WTC11 (cell line): ENCODE measurements around the gene WDR12. TPM values are rescaled to one million over a fixed set of nuclear protein-coding genes. Genes with fewer than 3 reads are reported as not detected.

Source experiments
- ATAC-seq: fragments of 200-7000 bp; cut with Tn5 transposase; 2 replicates; pipeline ENCODE4 v1.10.0; 2021; ENCODE audit warnings: mild to moderate bottlenecking, moderate library complexity
- CTCF ChIA-PET: fragments of 300-600 bp; sonication (Branson Sonifier 250); formaldehyde crosslinking; loops from one replicate; lab custom pipeline; 2021; ENCODE audit warnings: antibody characterized with exemption; lab: Charles Lee
- POLR2A ChIA-PET: fragments of 350-600 bp; sonication (Branson Sonifier 250); formaldehyde crosslinking; loops from one replicate; lab custom pipeline; 2021; ENCODE audit warnings: antibody characterized with exemption; lab: Charles Lee
- DNase-seq: peaks from one replicate; pipeline ENCODE4 v3.0.0; 2021; ENCODE audit warnings: low spot score
- H3K27ac Mint-ChIP-seq: 2 replicates; pipeline ENCODE4 v1.8.0; 2021; ENCODE audit warnings: mixed read lengths
- H3K27me3 Mint-ChIP-seq: 2 replicates; pipeline ENCODE4 v1.8.0; 2021; ENCODE audit warnings: low read depth, mild to moderate bottlenecking, moderate library complexity, mixed read lengths
- H3K36me3 Mint-ChIP-seq: 2 replicates; pipeline ENCODE4 v1.8.0; 2021; ENCODE audit warnings: mixed read lengths
- H3K4me1 Mint-ChIP-seq: 2 replicates; pipeline ENCODE4 v1.8.0; 2022; ENCODE audit warnings: mixed read lengths
- H3K4me3 Mint-ChIP-seq: 2 replicates; pipeline ENCODE4 v1.8.0; 2021; ENCODE audit warnings: mild to moderate bottlenecking, moderate library complexity, mixed read lengths
- H3K9me3 Mint-ChIP-seq: 2 replicates; pipeline ENCODE4 v1.8.0; 2021; ENCODE audit warnings: mixed read lengths
- CBFB ChIP-seq: sonication (generic); formaldehyde crosslinking; IDR thresholded peaks from 2 replicates; pipeline ENCODE4 v1.8.1; 2022; ENCODE audit warnings: mild to moderate bottlenecking, low read depth, missing genetic modification reagents
- CREM ChIP-seq: sonication (generic); formaldehyde crosslinking; IDR thresholded peaks from 2 replicates; pipeline ENCODE4 v1.8.1; 2022; ENCODE audit warnings: mild to moderate bottlenecking, missing genetic modification reagents, moderate library complexity
- ESRRA ChIP-seq: sonication (generic); formaldehyde crosslinking; IDR thresholded peaks from 2 replicates; pipeline ENCODE4 v1.8.1; 2022; ENCODE audit warnings: mild to moderate bottlenecking, missing genetic modification reagents, borderline replicate concordance
- FOXP1 ChIP-seq: sonication (generic); formaldehyde crosslinking; IDR thresholded peaks from 2 replicates; pipeline ENCODE4 v1.8.0; 2022; ENCODE audit warnings: missing genetic modification reagents, mild to moderate bottlenecking, moderate library complexity, borderline replicate concordance
- GRHL2 ChIP-seq: fragments of 250-450 bp; sonication (Bioruptor Pico); IDR thresholded peaks from 2 replicates; pipeline ENCODE4 v1.8.0; 2022; ENCODE audit warnings: mild to moderate bottlenecking, moderate library complexity; ENCODE audit not compliant: insufficient replicate concordance, severe bottlenecking
- KAT7 ChIP-seq: sonication (generic); formaldehyde crosslinking; IDR thresholded peaks from 2 replicates; pipeline ENCODE4 v1.8.1; 2023; ENCODE audit warnings: missing genetic modification reagents, mild to moderate bottlenecking, borderline replicate concordance
- OVOL2 ChIP-seq: fragments of 250-450 bp; sonication (Bioruptor Pico); IDR thresholded peaks from 2 replicates; pipeline ENCODE4 v1.9.0; 2021; ENCODE audit warnings: mild to moderate bottlenecking, borderline replicate concordance
- SMAD4 ChIP-seq: sonication (generic); formaldehyde crosslinking; IDR thresholded peaks from 2 replicates; pipeline ENCODE4 v1.8.0; 2022; ENCODE audit warnings: mild to moderate bottlenecking, missing genetic modification reagents
- TP53 ChIP-seq: sonication (generic); formaldehyde crosslinking; IDR thresholded peaks from 2 replicates; pipeline ENCODE4 v1.8.1; 2023; ENCODE audit warnings: mild to moderate bottlenecking, missing genetic modification reagents
- ZNF121 ChIP-seq: sonication (generic); formaldehyde crosslinking; IDR thresholded peaks from 2 replicates; pipeline ENCODE4 v1.8.0; 2023; ENCODE audit warnings: missing genetic modification reagents
- total RNA-seq: library from RNA; stranded (reverse); gene quantifications from 3 replicates; pipeline ENCODE4 v1.2.3, GENCODE V29; 2021
- TF ChIP-seq, protein P1 (sequence below): fragments of 250-450 bp; sonication (Bioruptor Pico); conservative IDR thresholded peaks from 2 replicates; pipeline ENCODE4 v1.9.0; 2021; ENCODE audit warnings: mild to moderate bottlenecking
- TF ChIP-seq, protein P2 (sequence below): sonication (generic); formaldehyde crosslinking; conservative IDR thresholded peaks from 2 replicates; pipeline ENCODE4 v1.8.1; 2023; ENCODE audit warnings: mild to moderate bottlenecking, low read depth, missing genetic modification reagents, moderate library complexity
- TF ChIP-seq, protein P3 (sequence below): fragments of 250-450 bp; sonication (Bioruptor Pico); IDR thresholded peaks from 2 replicates; pipeline ENCODE4 v1.8.0; 2021; ENCODE audit warnings: mild to moderate bottlenecking
- TF ChIP-seq, protein P4 (sequence below): sonication (generic); formaldehyde crosslinking; IDR thresholded peaks from 2 replicates; pipeline ENCODE4 v1.8.0; 2022; ENCODE audit warnings: mild to moderate bottlenecking, missing genetic modification reagents

Gene WDR12
- total RNA-seq, 1 experiment from 2014 or later, result 144 TPM

DNA sequence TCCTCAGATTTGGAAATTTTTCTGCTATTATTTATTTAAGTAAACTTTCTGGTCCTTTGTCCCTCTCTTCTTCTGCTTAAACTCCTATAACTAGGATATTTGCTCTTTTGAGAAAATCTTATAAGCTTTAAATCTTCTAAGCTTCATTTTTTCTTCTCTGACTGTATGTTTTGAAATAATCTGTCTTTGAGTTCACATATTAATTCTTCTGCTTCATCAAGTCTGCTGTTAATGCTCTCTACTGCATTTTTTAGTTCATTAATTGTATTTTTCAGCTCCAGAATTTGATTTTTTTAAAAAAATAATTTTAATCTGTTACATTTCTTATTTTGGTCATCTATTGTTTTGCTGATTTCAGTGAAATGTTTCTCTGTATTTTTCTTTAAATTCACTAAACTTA, 68.8 kb downstream of the WDR12 start:
- Mint-ChIP-seq H3K27ac (no peak overlapping the region), H3K4me3 (no peak overlapping the region)
- CTCF ChIA-PET, result no interaction called here
- TF ChIP-seq ZNF121 (no peak), CREM (CRISPR knock-in tag) (no peak), GRHL2 (CRISPR knock-in tag) (no peak), TP53 (CRISPR knock-in tag) (no peak), OVOL2 (CRISPR knock-in tag) (no peak), SMAD4 (CRISPR knock-in tag) (no peak), FOXP1 (CRISPR knock-in tag) (no peak), CBFB (no peak), KAT7 (CRISPR knock-in tag) (no peak)
- TF ChIP-seq, protein P1, sequence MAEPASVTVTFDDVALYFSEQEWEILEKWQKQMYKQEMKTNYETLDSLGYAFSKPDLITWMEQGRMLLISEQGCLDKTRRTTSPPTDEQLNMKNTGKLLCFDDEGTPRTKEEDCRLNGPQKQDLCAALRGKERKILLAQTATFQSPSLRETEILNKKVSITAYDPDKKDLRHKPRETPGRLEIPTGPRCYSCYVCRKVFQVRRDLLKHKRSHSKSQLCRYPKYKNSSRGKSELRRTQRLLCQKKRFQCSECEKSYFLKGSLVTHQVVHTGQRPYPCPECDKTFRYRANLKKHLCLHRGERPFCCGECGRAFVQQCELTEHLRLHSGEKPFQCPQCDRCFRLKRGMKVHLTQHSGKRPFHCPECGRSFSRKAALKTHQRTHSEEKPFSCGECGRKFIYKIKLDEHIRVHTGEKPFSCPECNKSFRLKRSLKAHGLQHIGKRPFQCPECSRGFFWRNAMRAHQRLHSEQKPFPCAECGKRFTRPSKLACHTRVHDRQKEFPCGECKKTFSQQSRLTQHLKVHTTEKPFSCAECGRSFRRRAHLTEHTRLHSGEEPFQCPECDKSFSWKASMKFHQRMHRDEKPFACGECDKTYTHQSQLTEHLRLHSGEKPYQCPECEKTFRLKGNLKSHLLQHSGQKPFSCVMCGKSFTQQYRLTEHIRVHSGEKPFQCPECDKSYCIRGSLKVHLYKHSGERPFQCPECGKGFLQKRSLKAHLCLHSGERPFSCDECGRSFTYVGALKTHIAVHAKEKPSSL, result no peak
- TF ChIP-seq, protein P2, sequence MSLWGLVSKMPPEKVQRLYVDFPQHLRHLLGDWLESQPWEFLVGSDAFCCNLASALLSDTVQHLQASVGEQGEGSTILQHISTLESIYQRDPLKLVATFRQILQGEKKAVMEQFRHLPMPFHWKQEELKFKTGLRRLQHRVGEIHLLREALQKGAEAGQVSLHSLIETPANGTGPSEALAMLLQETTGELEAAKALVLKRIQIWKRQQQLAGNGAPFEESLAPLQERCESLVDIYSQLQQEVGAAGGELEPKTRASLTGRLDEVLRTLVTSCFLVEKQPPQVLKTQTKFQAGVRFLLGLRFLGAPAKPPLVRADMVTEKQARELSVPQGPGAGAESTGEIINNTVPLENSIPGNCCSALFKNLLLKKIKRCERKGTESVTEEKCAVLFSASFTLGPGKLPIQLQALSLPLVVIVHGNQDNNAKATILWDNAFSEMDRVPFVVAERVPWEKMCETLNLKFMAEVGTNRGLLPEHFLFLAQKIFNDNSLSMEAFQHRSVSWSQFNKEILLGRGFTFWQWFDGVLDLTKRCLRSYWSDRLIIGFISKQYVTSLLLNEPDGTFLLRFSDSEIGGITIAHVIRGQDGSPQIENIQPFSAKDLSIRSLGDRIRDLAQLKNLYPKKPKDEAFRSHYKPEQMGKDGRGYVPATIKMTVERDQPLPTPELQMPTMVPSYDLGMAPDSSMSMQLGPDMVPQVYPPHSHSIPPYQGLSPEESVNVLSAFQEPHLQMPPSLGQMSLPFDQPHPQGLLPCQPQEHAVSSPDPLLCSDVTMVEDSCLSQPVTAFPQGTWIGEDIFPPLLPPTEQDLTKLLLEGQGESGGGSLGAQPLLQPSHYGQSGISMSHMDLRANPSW (CRISPR knock-in tag), result no peak
- TF ChIP-seq, protein P3, sequence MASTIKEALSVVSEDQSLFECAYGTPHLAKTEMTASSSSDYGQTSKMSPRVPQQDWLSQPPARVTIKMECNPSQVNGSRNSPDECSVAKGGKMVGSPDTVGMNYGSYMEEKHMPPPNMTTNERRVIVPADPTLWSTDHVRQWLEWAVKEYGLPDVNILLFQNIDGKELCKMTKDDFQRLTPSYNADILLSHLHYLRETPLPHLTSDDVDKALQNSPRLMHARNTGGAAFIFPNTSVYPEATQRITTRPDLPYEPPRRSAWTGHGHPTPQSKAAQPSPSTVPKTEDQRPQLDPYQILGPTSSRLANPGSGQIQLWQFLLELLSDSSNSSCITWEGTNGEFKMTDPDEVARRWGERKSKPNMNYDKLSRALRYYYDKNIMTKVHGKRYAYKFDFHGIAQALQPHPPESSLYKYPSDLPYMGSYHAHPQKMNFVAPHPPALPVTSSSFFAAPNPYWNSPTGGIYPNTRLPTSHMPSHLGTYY, result no peak
- TF ChIP-seq, all 79 proteins: peak for 0
- DNase-seq (no peak), ATAC-seq (no peak)
- POLR2A ChIA-PET, result no interaction called here
- Mint-ChIP-seq H3K27me3 (no peaks in the 10 kb centered on the region), H3K4me1 (no peaks in the 10 kb centered on the region), H3K9me3 (peaks cover 20% of the 10 kb centered on the region), H3K36me3 (no peaks in the 10 kb centered on the region)

DNA sequence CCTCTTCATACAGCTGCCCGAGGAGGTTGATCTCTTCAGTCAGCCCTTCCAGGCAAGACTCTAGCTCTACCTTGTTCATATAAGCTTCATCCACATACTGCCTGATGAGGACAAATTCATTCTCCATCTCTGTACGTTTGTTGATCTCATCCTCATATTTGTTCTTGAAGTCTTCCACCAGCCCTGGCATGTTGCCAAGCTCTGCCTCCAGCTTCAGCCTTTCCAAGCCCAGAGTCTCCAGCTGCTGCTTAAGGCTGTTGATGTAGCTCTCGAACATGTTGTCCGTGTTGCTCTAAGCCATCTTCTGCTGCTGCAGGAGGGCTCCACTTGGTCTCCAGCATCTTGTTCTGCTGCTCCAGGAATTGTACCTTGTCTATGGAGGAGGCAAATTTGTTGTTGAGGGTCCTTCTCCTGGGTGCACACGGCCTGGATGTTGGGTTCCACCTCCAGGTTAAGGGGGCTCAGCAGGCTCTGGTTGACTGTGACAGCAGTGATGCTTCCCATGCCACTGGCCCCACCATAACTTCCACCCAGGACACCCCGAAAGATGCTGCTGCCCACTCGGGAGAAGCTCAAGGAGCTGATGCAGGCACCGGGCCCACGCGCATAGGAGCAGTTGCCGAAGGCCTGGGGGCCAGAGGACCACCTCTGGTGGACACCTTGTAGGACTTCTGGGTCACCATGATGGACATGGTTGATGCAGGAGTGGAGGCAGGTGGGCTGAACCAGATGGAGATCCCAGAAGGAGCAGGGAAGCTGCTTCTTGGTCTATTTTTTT, 70.2 kb downstream of the WDR12 start:
- Mint-ChIP-seq H3K36me3 (no peaks in the 10 kb centered on the region), H3K4me1 (no peaks in the 10 kb centered on the region), H3K9me3 (peaks cover 19% of the 10 kb centered on the region), H3K27me3 (no peaks in the 10 kb centered on the region), H3K27ac (no peak overlapping the region), H3K4me3 (no peak overlapping the region)
- ATAC-seq (no peak), DNase-seq (no peak)
- POLR2A ChIA-PET, result interaction anchor here (0.7 kb wide), 1 partner anchor 423 kb away, joined by 3 read pairs; no protein-coding TSS in a partner anchor
- CTCF ChIA-PET, result no interaction called here
- TF ChIP-seq, protein P4, sequence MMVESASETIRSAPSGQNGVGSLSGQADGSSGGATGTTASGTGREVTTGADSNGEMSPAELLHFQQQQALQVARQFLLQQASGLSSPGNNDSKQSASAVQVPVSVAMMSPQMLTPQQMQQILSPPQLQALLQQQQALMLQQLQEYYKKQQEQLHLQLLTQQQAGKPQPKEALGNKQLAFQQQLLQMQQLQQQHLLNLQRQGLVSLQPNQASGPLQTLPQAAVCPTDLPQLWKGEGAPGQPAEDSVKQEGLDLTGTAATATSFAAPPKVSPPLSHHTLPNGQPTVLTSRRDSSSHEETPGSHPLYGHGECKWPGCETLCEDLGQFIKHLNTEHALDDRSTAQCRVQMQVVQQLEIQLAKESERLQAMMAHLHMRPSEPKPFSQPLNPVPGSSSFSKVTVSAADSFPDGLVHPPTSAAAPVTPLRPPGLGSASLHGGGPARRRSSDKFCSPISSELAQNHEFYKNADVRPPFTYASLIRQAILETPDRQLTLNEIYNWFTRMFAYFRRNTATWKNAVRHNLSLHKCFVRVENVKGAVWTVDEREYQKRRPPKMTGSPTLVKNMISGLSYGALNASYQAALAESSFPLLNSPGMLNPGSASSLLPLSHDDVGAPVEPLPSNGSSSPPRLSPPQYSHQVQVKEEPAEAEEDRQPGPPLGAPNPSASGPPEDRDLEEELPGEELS (CRISPR knock-in tag), result no peak
- no peak for TF ChIP-seq ESRRA
- TF ChIP-seq, all 79 proteins: peak for 0
